Activated CD4-positive, alpha-beta T cell treated with anti-CD3 and anti-CD28 coated beads for 48 hours (primary cell): ENCODE measurements around the gene PSMA5.
"Not testable (repeated sequence)": the region's sequence is repeated elsewhere in the genome, so short reads cannot be mapped to it uniquely, and the experiment has no call there.

Experiments used
- DNase-seq: peaks from one replicate; pipeline ENCODE4 v3.0.0-alpha.2; 2020

The PSMA5 gene

DNA sequence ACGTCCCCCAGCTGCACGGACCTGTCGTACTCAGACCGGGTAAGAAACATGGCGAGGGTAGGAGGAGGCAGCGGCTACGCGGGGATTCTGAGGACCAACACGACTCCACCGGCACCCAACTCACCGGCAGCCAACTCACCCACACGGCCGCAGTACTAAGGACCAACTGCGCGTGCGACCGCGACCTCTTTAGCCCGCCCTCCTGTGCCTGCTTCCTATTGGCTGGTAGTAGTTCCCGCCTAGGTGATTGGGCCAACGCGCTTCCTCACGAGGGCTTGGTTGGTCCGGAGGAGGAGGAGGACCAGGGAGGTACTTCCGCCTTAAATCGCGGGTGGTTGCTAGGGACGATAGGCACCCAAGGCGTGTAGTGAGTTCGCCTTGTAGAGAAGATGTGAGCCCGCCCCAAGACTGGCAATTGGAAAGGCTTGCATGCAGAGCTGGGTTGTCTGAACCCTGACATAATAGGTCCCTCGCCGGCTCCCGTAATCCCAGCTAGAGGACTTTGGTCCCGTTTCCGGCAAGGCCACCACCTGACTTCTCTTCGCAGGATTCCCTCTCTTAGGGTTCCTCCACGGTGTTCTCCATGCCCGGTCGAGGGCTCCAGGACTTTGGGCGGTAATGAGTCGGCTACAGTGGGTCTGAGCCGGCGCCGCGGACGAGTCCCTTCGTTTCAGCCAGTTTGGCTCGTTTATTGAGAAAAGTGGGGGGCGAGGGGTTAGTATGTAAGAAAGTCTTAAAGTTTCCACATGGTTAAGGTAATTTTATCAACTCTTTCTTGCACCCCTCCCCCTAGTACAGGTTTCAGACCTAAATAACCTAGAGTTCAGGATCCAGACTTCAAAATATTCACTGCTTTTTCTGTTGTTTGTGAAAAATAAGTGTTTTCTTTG, at the start of gene PSMA5:
TSS of gene PSMA5 (minus strand) at position 168 of the 890 bp plus-strand sequence. CDS start at position 50, 118 bp downstream.
- DNase-seq, result peak; percentile 97

DNA sequence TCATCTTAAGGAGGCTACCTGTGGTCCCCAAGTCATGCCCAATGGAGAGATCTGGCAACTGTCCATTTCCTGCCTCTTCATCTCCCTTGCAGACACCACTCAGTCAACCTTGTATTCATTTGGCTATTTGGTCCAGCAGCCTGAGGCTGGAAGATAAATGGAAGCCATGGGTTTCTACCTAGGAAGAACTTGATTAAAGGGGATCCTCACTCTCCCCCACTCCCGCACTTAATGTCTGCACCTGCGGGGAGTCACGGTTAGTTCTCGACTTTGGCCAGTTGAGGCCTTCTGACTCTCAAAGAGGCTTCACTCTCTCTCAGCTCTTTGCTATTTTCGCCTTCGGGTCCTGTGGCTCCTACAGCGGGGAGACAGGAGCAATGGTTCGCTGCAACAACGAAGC, 49.0 kb upstream of the PSMA5 start:
- DNase-seq, result no peak

GRCh38 chr1:109474697-109475096, 48.4 kb upstream of the PSMA5 start:
- no peak for DNase-seq

DNA sequence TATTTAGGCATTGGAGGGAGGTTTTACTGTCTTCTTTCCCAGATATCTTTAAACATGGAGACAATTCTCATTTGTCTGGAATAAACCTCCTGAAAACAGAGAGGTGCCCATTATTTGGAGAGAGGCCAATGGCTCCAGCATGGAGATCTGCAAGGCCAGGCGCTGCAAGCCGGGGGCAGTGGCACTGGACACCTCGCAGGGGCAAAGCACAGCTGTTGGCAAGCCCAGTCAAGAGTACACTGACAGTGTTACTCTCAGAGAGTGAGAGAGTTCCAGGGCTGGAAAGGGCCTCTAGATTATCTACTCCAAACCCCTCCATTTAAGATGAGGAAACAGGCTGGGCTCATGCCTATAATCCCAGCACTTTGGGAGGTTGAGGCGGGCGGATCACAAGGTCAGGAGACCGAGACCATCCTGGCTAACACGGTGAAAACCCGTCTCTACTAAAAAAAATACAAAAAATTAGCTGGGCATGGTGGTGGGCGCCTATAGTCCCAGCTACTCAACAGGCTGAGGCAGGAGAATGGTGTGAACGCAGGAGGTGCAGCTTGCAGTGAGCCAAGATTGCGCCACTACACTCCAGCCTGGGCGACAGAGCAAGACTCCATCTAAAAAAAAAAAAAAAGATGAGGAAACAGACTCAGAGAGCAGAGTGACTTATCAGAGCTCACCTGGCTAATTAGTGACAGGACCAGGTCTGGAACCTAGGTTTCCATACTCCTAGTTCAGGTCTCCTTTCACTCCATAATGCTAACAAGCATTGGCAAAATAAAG, 47.2 kb upstream of the PSMA5 start:
- not testable (repeated sequence) for DNase-seq

DNA sequence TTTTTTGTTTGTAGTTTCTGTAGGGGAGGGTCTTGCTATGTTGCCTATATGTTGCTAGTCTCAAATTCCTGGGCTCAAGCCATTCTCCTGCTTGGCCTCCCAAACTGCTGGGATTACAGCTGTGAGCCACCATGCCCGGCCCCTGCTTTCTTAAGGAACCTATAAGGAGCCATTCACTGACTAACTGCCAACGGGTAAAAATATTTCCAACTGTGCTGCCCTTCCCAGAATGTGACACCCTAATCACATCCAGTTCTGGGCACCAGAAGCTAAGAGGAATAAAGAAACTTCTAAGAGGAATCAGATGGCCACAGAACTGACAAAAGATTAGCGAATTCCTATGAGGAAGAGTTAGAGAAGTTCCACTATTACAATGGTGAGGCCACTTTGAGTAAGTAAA, 46.5 kb upstream of the PSMA5 start:
- no peak for DNase-seq

DNA sequence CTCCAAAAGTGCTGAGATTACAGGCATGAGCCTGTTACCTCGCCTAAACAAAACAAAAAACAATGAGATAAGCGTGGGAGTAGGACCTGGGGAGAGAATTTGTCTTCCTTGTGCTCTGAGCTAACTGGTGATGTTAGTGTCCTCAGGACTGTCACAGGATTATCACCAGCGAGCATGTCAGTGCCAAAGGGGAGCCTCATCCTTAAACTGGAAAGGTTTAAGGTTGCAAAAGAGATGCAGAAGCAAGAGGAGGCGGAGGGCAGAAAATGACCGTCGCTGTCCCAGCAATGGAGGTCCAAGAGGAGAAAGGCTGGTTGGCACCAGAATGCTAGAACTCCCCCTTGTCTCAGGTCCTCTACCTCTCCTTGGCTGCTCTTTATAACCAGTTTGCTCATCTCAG, 44.0 kb upstream of the PSMA5 start:
- DNase-seq, result no peak

DNA sequence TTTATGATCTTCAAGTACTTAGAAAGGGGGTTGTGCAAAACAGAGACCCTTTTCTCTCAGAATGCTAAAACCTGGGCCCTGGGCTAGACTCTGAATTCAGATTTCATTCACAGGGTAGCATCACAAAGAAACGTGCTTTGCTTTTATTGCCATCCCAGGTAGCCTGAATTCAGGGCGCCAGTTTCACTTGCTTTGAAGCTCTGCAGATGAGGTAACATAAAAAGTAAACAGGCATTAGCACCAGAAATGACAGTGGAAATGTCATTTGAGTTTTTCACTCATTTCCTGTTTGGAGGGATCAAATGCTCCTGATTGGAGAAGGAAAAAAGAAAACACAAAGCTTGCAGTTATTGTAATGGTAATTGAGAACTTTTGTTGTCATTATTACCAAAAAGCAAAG, 42.7 kb upstream of the PSMA5 start:
- DNase-seq, result no peak

GRCh38 chr1:109468061-109468460, 41.8 kb upstream of the PSMA5 start:
- no peak for DNase-seq

DNA sequence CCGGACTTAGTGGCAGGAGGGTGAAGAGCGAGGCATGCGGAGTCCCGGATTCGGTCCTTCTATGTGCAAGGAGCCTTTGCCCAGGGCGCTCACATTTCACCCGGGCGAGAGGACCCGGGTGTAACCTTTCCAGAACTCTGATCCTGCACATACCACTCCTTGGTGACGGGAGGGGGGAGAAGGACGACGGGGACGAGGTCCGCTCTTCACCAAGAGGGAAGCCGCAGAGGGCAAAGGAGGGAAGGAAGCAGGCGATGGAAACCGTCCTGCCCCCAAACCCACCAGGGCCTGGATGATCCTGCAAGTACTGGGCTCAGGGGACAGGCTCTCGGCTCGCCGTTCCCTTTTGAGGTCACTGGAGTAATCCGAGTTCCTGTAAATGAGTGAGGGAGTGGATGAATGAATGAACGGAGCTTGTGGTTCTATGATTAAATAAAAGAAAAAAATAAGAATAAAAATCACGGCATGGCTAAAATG, 41.1 kb upstream of the PSMA5 start:
- DNase-seq, result no peak

- peak; percentile 23 for DNase-seq
These were observed 40.4 kb upstream of the PSMA5 start, which contains the start of gene SYPL2 for GRCh38 chr1:109466452-109467300. Gene SYPL2, plus strand, starts transcription at chr1:109466546. Its CDS starts 298 bp downstream, at chr1:109466844.

DNA sequence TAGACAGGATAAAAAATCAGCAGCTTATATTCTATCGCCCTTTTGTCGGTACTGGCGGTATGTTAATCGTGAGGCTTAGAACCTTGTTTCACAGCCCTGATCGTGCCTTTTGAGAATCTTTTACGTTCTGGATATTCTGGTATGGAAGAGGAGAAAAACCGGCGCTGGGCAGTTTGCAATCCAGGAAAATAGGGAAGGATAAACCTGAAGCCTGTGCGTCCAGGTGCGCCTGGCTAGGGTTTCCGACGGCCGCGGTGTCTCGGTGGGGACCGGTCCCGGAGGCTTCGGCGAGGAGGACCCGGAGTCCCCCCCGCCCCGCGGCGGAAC, 39.8 kb upstream of the PSMA5 start:
- DNase-seq, result no peak

DNA sequence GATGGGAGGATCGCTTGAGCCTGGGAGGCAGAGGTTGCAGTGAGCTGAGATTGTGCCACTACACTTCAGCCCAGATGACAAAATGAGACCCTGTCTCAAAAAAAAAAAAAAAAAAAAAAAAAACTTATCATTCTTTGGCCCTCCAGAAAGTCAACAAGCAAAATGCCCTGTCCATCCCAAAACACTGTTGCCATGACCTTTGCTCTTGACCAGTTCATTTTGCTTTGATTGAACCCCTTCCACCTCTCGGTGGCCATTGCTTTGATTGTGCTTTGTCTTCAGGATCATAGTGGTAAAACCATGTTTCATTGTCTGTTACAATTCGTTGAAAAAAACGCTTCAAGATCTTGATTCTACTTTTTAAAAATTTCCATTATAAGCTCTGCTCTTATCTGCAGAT, 31.6 kb upstream of the PSMA5 start:
- no peak for DNase-seq

DNA sequence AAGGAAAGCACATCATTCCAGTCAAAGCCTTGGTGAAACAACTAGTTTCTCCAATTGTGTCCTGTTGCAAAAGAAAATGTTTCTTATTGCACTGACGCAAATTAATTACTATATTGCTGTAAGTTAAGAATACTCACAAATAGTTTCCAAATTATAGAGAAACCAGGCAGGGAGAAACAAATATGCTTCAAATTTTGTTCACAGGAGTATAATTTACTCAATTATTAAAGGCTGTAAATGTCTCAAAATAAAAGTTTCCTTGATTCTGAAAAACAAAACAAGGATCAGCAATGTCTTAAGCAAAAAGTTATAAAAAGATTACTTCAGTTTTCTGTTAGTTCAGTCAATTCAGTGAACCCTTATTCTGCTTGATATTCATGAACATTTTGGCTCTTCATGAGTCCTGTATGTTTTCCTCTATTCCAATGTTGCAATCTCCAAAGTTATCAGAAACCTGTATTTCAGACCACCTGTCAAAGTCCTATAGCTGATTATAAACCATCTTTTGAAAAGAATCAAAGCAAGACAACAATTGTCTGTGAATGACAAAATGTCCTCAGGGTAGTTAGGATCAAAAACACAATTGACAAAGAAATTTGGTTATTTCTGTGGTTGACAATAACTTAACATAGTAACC, 28.4 kb upstream of the PSMA5 start:
- no peak for DNase-seq

DNA sequence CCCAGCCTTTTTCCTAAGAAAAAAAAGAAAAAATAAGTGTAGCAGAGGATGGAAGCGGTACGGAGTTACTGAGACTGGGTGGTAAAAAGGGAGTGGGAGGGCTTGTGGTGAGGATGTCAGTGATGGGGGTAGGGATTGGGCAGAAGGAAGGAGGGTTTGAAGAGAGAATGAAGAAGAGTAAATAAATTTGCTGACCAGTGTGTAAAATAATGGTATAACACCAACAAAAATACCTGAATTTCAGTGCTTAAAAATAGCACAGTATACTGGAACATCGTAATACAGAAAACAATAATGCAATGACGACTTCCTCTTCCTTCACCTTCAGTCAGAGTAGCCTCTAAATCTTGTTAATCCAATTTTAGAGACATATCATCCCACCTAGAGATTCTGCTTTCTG, 21.3 kb upstream of the PSMA5 start:
- DNase-seq, result no peak

GRCh38 chr1:109445949-109446695, 19.9 kb upstream of the PSMA5 start:
- not testable (repeated sequence) for DNase-seq

- DNase-seq, result no peak
These were observed 18.1 kb upstream of the PSMA5 start for GRCh38 chr1:109444346-109444745.

DNA sequence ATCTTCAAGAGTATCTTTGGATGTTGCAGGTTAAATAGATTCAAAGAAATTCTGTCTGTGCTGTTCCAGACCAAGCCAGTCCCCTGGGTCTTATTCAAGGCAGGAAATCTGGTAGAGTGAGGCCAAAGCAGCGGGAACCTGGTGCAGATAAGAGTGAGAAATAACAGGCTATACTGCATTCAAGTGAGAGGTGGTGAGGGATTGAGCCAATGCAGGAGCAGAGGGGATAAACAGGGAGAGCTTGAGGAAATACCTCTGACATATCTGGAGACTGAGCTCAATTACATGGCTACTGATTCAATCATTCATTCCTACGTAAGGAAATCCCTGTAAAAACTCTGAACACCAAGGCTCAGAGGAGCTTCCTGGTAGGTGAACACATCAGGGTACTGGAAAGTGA, 17.2 kb upstream of the PSMA5 start:
- no peak for DNase-seq

GRCh38 chr1:109441069-109441468, 14.8 kb upstream of the PSMA5 start:
- DNase-seq, result no peak

DNA sequence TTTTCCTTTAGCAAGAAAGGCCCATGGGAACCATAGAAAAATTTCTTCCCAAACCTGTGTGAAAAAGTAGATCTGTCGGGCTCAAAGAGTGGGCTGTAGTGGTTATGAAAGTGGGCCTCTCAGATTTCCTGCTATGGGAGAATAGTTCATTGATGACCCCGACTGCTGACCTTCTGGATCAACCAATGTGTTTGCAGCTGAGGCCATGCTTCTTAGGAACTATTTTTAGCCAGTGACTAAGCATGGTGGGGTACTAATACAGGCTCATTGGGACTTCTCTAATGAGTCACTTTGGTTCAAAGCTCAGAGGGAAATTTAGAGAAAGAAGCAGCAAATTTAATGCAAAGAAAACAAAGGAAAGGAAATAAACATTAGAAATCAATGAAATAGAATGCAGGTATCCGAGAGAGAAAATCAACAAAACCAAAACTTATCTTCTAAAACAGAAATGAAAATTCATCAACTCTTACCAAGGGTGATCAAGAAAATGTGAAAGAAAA, 12.6 kb upstream of the PSMA5 start:
- DNase-seq, result no peak

DNA sequence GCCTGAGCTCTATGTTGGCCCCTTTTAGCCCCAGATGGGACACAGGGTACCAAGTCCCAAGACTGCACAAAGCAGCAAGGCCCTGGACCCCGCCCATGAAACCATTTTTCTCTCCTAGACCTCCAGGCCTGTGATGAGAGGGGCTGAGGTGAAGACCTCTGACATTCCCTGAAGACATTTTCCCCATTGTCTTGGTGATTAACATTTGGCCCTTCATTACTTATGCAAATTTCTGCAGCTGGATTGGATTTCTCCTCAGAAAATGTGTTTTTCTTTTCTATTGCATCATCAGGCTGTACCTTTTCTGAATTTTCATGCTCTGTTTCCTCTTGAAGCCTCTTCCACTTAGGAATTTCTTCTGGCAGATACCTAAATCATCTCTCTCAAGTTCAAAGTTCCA, 8.2 kb upstream of the PSMA5 start:
- DNase-seq, result no peak

GRCh38 chr1:109433322-109433721, 7.1 kb upstream of the PSMA5 start:
- no peak for DNase-seq

DNA sequence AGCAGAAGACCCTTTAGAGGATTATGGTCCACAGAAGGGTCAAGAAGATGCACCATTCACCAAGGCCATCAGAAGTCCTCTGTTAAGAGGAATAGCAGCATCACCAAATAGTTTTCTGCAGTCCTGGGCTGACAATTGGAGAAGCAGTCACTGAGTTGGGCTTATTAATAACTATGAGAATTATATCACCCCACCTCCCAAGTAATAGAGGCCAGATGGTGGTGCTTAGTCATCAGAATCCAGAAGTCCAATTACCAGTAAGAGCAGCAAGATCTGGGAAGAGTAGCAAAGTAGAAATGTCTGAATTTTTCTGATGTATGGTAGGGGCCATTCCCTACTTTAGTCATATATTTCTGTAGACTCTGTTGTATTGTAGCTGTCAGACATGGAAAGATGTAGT, 6.1 kb upstream of the PSMA5 start:
- DNase-seq, result no peak
